Measurements from ENCODE around the gene GPC6. TPM values are rescaled to one million over a fixed set of nuclear protein-coding genes. Genes with fewer than 3 reads are reported as not detected.

GPC6 gene
- total and polyA plus RNA-seq, 2 experiments from 2014 or later: 26.0 to 92.8 TPM

DNA sequence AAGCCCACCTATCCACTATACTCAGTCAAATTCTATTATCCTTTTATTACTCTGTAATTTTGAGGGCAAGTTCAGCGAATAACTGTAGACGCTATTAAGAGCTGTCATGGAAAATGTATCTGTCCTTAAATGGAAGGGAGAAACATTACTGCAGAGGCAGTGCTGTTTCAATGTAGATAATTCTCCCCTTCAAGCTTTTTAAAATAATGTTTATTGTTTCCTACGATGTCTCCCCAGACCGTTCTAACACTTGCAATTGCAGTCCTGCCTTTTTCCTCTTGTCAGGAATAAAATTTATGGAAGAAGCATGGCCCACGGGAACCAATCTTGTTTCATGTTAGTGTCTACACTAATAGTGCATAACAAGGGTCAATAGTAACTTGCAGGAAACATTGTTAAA lies 159.5 kb downstream of the GPC6 start:
- no peaks in the 10 kb centered on the region for H3K4me1 ChIP-seq (ENCODE audit: insufficient read depth)
- TF ChIP-seq, protein P1, sequence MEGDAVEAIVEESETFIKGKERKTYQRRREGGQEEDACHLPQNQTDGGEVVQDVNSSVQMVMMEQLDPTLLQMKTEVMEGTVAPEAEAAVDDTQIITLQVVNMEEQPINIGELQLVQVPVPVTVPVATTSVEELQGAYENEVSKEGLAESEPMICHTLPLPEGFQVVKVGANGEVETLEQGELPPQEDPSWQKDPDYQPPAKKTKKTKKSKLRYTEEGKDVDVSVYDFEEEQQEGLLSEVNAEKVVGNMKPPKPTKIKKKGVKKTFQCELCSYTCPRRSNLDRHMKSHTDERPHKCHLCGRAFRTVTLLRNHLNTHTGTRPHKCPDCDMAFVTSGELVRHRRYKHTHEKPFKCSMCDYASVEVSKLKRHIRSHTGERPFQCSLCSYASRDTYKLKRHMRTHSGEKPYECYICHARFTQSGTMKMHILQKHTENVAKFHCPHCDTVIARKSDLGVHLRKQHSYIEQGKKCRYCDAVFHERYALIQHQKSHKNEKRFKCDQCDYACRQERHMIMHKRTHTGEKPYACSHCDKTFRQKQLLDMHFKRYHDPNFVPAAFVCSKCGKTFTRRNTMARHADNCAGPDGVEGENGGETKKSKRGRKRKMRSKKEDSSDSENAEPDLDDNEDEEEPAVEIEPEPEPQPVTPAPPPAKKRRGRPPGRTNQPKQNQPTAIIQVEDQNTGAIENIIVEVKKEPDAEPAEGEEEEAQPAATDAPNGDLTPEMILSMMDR (IDR thresholded peaks at IDR 0.05; ENCODE audit: poor library complexity): no peak
- TF ChIP-seq EZH2 (IDR thresholded peaks at IDR 0.05; ENCODE audit: borderline replicate concordance) (no peak), EZH2phosphoT487 (IDR thresholded peaks at IDR 0.05; ENCODE audit: low read depth, severe bottlenecking, unreplicated experiment) (no peak)
- H3K4me2 ChIP-seq: no peak overlapping the region
- H3K9me3 ChIP-seq (ENCODE audit: low read depth): no peaks in the 10 kb centered on the region
- H3K9me2 ChIP-seq (replicated peaks; ENCODE audit: insufficient read depth): no peaks in the 10 kb centered on the region
- no peak for DNase-seq (ENCODE audit: low spot score)
- no peaks in the 10 kb centered on the region for H3K27me3 ChIP-seq
- no peaks in the 10 kb centered on the region for H4K20me1 ChIP-seq (ENCODE audit: insufficient read depth, poor library complexity, severe bottlenecking)
- H2AFZ ChIP-seq: no peak overlapping the region
- H3K36me3 ChIP-seq (replicated peaks; ENCODE audit: insufficient read depth, low read depth): no peaks in the 10 kb centered on the region
- 70% methylated on average over 5 of the region's 5 CpGs for WGBS (ENCODE audit: low lambda C conversion rate, missing lambda C conversion rate)
- H3K4me3 ChIP-seq: no peak overlapping the region
- no peak overlapping the region for H3K27ac ChIP-seq
- H3K79me2 ChIP-seq: peaks cover 58% of the 10 kb centered on the region

- H3K36me3 ChIP-seq (replicated peaks; ENCODE audit: insufficient read depth, low read depth): no peaks in the 10 kb centered on the region
- TF ChIP-seq, protein P1 (IDR thresholded peaks at IDR 0.05; ENCODE audit: poor library complexity): no peak
- TF ChIP-seq EZH2phosphoT487 (IDR thresholded peaks at IDR 0.05; ENCODE audit: low read depth, severe bottlenecking, unreplicated experiment) (no peak), EZH2 (IDR thresholded peaks at IDR 0.05; ENCODE audit: borderline replicate concordance) (no peak)
Measured at GRCh38 chr13:93388701-93389100, 162.1 kb downstream of the GPC6 start.

GRCh38 chr13:93397619-93398018 lies 171.0 kb downstream of the GPC6 start:
- Histone ChIP-seq H3K4me1 (ENCODE audit: insufficient read depth) (no peaks in the 10 kb centered on the region), H3K79me2 (peaks cover 46% of the 10 kb centered on the region), H3K4me2 (no peak overlapping the region), H2AFZ (no peak overlapping the region), H3K9me2 (replicated peaks; ENCODE audit: insufficient read depth) (no peaks in the 10 kb centered on the region), H4K20me1 (ENCODE audit: insufficient read depth, poor library complexity, severe bottlenecking) (no peaks in the 10 kb centered on the region), H3K9me3 (ENCODE audit: low read depth) (no peaks in the 10 kb centered on the region), H3K27me3 (no peaks in the 10 kb centered on the region), H3K36me3 (replicated peaks; ENCODE audit: insufficient read depth, low read depth) (no peaks in the 10 kb centered on the region), H3K4me3 (no peak overlapping the region), H3K27ac (no peak overlapping the region)
- no peak for TF ChIP-seq EZH2phosphoT487 (IDR thresholded peaks at IDR 0.05; ENCODE audit: low read depth, severe bottlenecking, unreplicated experiment)
- no peak for TF ChIP-seq EZH2 (IDR thresholded peaks at IDR 0.05; ENCODE audit: borderline replicate concordance)
- TF ChIP-seq, protein P1 (IDR thresholded peaks at IDR 0.05; ENCODE audit: poor library complexity): no peak
- DNase-seq (ENCODE audit: low spot score): no peak

More at GRCh38 chr13:93388701-93389100, 162.1 kb downstream of the GPC6 start:
- WGBS (ENCODE audit: low lambda C conversion rate, missing lambda C conversion rate): 88% methylated on average over 1 of the region's 1 CpG
- DNase-seq (ENCODE audit: low spot score): no peak
- Histone ChIP-seq H2AFZ (no peak overlapping the region), H3K9me2 (replicated peaks; ENCODE audit: insufficient read depth) (no peaks in the 10 kb centered on the region), H3K4me3 (no peak overlapping the region), H3K27ac (no peak overlapping the region), H3K9me3 (ENCODE audit: low read depth) (no peaks in the 10 kb centered on the region), H3K4me1 (ENCODE audit: insufficient read depth) (no peaks in the 10 kb centered on the region), H3K4me2 (no peak overlapping the region), H3K79me2 (peaks cover 55% of the 10 kb centered on the region), H3K27me3 (no peaks in the 10 kb centered on the region), H4K20me1 (ENCODE audit: insufficient read depth, poor library complexity, severe bottlenecking) (no peaks in the 10 kb centered on the region)
